HepG2 (cell line): ENCODE data around the gene MTCH2. TPM values are rescaled to one million over a fixed set of nuclear protein-coding genes. Genes with fewer than 3 reads are reported as not detected.

Experiments used
- FOXO1 ChIP-seq: sonication (generic); formaldehyde crosslinking; IDR thresholded peaks from 2 replicates; pipeline ENCODE4 v1.4.0; 2020; ENCODE audit warnings: missing genetic modification reagents
- FUBP1 ChIP-seq: sonication (generic); formaldehyde crosslinking; IDR thresholded peaks from 2 replicates; pipeline ENCODE4 v1.5.1; 2020; ENCODE audit warnings: missing genetic modification reagents, mild to moderate bottlenecking, borderline replicate concordance
- HNRNPH1 ChIP-seq: fragments of 200-400 bp; formaldehyde crosslinking; optimal IDR thresholded peaks from 2 replicates; pipeline ENCODE3; 2017; ENCODE audit warnings: mild to moderate bottlenecking, low read depth, low read length
- RFX3 ChIP-seq: IDR thresholded peaks from 2 replicates; pipeline ENCODE4 v1.6.1; 2016; ENCODE audit warnings: missing biosample characterization, missing genetic modification reagents
- RFXAP ChIP-seq: sonication (generic); formaldehyde crosslinking; IDR thresholded peaks from 2 replicates; pipeline ENCODE4 v1.4.0; 2020; ENCODE audit warnings: missing genetic modification reagents, borderline replicate concordance
- SMAD9 ChIP-seq: sonication (generic); formaldehyde crosslinking; IDR thresholded peaks from 2 replicates; pipeline ENCODE4 v1.5.1; 2020; ENCODE audit warnings: mild to moderate bottlenecking, missing genetic modification reagents
- ZIK1 ChIP-seq: sonication (generic); formaldehyde crosslinking; IDR thresholded peaks from 2 replicates; pipeline ENCODE4 v1.5.0; 2020; ENCODE audit warnings: mild to moderate bottlenecking, low read depth, missing genetic modification reagents, borderline replicate concordance
- ZNF605 ChIP-seq: sonication (generic); formaldehyde crosslinking; IDR thresholded peaks from 2 replicates; pipeline ENCODE4 v1.8.0; 2022; ENCODE audit warnings: mild to moderate bottlenecking, missing genetic modification reagents
- ZNF614 ChIP-seq: IDR thresholded peaks from 2 replicates; pipeline ENCODE4 v1.6.1; 2018; ENCODE audit warnings: missing biosample characterization, missing genetic modification reagents, inconsistent platforms, borderline replicate concordance
- ZNF75D ChIP-seq: sonication (generic); formaldehyde crosslinking; IDR thresholded peaks from 2 replicates; pipeline ENCODE4 v1.8.1; 2023; ENCODE audit warnings: missing genetic modification reagents, mild to moderate bottlenecking, borderline replicate concordance
- polyA plus RNA-seq, 8 experiments: library from polyadenylated mRNA; depleted of rRNA in 3 of 8; stranded (reverse) in 7 of 8; unstranded in 1 of 8; fragments of >200 nt; fragmentation: Illumina TruSeq in 4 of 8; extraction: Trizol in 4 of 8; gene quantifications; 2 replicates each; pipeline versions ENCODE4 v1.2.1 to v1.2.3, GENCODE V29; 2011 to 2016; ENCODE audit warnings: low read depth in 4 of 8, missing spikeins in 1 of 8, mixed read lengths in 1 of 8; ENCODE audit not compliant: insufficient read depth in 1 of 8
- total RNA-seq, 5 experiments: library from RNA; depleted of rRNA; stranded (reverse); fragments of >200 nt; fragmentation: Illumina TruSeq; extraction: Trizol; gene quantifications; 2 replicates each; pipeline ENCODE4 v1.2.3, GENCODE V29; 2016; ENCODE audit warnings: low read depth in 1 of 5
- TF ChIP-seq, protein P1 (sequence below): sonication (generic); formaldehyde crosslinking; IDR thresholded peaks from 2 replicates; pipeline ENCODE4 v1.4.0; 2020; ENCODE audit warnings: mild to moderate bottlenecking, missing genetic modification reagents
- TF ChIP-seq, protein P2 (sequence below): sonication (generic); formaldehyde crosslinking; IDR thresholded peaks from 2 replicates; pipeline ENCODE4 v1.8.0; 2022; ENCODE audit warnings: low read depth, missing genetic modification reagents
- TF ChIP-seq, protein P3 (sequence below): sonication (generic); formaldehyde crosslinking; IDR thresholded peaks from 2 replicates; pipeline ENCODE4 v1.8.1; 2023; ENCODE audit warnings: mild to moderate bottlenecking, missing genetic modification reagents

MTCH2 gene
- total and polyA plus RNA-seq, 2 of the 13 experiments (the other 11 are each of a cell fraction or from before 2014, with no cell fraction given) = 112 to 272 TPM

DNA sequence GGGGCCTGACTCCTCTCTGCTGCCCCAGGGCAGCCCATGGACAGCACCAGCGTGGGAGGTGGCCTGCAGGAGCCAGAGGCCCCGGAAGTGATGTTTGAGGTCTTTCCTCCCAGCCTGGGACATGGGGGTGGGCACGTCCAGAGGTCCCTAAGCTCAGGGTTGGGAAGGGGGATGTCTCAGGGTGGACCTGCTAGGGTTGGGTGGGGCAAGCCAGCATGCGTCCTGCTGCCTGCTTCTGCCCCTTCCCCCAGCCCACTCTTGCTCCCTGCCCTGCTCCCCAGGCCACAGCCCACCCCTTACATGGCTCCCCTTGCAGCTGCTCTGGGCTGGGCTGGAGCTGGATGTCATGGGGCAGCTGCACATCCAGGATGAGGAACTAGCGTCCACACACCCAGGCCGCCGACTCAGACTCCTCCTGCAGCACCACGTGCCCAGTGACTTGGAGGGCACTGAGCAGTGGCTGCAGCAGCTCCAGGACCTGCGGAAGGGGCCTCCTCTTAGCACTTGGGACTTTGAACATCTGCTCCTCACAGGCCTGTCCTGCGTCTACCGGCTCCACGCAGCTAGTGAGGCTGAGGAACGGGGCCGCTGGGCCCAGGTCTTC, 54.5 kb downstream of the MTCH2 start (continued):
- TF ChIP-seq, protein P1, sequence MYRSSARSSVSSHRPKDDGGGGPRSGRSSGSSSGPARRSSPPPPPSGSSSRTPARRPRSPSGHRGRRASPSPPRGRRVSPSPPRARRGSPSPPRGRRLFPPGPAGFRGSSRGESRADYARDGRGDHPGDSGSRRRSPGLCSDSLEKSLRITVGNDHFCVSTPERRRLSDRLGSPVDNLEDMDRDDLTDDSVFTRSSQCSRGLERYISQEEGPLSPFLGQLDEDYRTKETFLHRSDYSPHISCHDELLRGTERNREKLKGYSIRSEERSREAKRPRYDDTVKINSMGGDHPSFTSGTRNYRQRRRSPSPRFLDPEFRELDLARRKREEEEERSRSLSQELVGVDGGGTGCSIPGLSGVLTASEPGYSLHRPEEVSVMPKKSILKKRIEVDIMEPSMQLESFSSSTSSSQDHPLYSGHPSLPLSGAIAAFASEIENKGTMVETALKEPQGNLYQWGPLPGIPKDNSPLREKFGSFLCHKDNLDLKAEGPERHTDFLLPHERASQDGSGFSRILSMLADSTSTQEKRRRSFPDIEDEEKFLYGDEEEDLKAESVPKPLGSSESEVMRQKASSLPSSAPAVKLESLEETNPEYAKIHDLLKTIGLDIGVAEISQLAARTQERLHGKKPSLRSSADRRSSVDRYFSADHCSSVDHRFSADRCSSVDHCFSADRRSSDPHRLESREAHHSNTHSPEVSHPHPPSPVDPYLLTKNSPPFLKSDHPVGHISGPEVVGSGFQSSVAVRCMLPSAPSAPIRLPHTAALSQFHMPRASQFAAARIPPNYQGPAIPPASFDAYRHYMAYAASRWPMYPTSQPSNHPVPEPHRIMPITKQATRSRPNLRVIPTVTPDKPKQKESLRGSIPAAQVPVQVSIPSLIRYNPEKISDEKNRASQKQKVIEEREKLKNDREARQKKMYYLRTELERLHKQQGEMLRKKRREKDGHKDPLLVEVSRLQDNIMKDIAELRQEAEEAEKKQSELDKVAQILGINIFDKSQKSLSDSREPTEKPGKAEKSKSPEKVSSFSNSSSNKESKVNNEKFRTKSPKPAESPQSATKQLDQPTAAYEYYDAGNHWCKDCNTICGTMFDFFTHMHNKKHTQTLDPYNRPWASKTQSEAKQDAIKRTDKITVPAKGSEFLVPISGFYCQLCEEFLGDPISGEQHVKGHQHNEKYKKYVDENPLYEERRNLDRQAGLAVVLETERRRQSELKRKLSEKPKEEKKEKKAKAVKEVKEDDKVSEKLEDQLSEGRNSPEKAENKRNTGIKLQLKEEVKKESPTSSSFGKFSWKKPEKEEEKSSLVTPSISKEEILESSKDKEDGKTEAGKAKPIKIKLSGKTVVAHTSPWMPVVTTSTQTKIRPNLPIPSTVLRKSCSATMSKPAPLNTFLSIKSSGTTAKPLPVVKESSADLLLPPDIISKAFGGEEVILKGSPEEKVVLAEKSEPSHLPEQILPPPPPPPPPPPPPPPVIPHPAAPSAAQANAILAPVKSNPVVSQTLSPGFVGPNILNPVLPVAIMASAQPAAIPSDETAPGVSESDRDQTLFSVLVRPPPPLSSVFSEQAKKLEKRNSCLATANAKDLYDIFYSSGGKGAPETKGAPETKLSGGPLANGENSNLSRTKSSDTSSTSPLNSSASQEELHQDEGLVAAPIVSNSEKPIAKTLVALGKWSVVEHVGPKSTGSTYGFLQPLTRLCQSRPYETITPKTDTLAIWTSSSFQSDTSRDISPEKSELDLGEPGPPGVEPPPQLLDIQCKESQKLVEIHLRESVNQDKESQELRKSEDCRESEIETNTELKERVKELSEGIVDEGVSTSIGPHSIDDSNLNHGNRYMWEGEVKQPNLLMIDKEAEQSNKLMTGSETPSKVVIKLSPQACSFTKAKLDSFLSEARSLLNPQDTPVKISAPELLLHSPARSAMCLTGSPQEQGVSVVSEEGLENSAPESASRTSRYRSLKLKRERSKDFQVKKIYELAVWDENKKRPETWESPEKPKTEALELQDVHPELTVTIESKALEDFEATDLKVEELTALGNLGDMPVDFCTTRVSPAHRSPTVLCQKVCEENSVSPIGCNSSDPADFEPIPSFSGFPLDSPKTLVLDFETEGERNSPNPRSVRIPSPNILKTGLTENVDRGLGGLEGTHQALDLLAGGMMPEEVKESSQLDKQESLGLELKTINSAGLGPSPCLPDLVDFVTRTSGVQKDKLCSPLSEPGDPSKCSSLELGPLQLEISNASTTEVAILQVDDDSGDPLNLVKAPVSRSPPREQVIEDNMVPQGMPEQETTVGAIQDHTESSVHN (CRISPR knock-in tag) = no peak
- TF ChIP-seq ZNF605 (CRISPR knock-in tag) (no peak), ZNF614 (CRISPR knock-in tag) (peak; percentile 43; the same call in 1 of the 2 replicates), SMAD9 (no peak), RFXAP (no peak), FOXO1 (CRISPR knock-in tag) (no peak), ZNF75D (no peak), ZIK1 (CRISPR knock-in tag) (peak; percentile 49; the same call in 1 of the 2 replicates), HNRNPH1 (no peak), RFX3 (CRISPR knock-in tag) (no peak), FUBP1 (CRISPR knock-in tag) (no peak)
- TF ChIP-seq, protein P2, sequence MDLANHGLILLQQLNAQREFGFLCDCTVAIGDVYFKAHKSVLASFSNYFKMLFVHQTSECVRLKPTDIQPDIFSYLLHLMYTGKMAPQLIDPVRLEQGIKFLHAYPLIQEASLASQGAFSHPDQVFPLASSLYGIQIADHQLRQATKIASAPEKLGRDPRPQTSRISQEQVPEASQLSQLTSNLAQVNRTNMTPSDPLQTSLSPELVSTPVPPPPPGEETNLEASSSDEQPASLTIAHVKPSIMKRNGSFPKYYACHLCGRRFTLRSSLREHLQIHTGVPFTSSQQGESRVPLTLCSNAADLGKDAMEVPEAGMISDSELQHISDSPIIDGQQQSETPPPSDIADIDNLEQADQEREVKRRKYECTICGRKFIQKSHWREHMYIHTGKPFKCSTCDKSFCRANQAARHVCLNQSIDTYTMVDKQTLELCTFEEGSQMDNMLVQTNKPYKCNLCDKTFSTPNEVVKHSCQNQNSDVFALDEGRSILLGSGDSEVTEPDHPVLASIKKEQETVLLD = no peak
- TF ChIP-seq, protein P3, sequence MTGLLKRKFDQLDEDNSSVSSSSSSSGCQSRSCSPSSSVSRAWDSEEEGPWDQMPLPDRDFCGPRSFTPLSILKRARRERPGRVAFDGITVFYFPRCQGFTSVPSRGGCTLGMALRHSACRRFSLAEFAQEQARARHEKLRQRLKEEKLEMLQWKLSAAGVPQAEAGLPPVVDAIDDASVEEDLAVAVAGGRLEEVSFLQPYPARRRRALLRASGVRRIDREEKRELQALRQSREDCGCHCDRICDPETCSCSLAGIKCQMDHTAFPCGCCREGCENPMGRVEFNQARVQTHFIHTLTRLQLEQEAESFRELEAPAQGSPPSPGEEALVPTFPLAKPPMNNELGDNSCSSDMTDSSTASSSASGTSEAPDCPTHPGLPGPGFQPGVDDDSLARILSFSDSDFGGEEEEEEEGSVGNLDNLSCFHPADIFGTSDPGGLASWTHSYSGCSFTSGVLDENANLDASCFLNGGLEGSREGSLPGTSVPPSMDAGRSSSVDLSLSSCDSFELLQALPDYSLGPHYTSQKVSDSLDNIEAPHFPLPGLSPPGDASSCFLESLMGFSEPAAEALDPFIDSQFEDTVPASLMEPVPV (CRISPR knock-in tag) = peak; percentile 80; the same call in 1 of the 2 replicates
